ENCODE data around the gene MOK. TPM values are rescaled to one million over a fixed set of nuclear protein-coding genes. Genes with fewer than 3 reads are reported as not detected.
A peak's percentile ranks its signal among the peaks of the same experiment; 100 is the strongest.
"Not testable (repeated sequence)": the region's sequence is repeated elsewhere in the genome, so short reads cannot be mapped to it uniquely, and the experiment has no call there.

The MOK gene
- total and polyA plus RNA-seq, 4 experiments from 2014 or later, result 0.73 to 1.4 (median 1.3) TPM; not detected in 1

DNA sequence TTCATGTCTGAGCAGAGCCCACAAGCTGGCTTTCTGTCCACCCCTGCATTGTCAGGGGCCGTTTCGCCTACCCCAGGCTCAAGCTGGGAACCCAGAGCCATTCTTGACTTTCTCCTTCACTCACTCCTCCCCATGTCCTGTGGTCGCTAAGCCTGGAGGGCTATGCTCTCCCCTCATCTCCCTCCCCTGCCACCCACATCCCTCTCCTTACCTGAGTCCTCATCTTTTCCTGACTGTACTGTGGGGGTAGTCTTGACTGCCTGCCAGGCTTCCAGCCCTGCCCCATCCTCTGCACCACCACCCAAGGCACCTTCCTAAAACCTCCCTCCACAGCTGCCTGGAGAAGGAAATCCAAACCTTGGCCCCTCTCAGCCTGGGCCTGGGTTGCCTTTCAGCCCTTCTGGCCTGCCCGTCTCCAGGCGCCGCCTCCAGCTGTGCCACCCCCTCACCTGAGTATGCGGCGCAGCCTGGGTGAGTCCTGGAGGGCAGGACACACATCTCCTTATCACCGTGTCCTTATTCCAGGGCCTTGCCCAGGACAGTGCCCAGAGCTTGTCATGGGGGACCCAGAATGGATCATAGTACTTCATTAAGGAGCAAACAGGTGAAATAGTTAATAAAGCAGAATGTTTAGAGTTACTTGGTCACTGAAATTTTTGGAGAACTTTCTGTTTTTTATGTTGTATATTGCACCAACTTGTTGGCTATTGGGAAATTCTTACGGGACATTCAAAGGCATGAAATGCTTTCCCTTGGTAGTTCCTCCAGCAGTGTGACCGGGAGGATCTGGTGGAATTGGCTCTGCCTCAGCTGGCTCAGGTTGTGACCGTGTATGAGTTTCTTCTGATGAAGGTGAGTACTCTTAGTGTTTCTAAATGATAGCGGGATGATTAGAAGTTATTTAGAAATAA lies 29.1 kb upstream of the MOK start:
- ChIA-PET CTCF (ENCODE audit: partially characterized antibody) (interaction anchor here (1.3 to 2.0 kb wide), 4 partner anchors 14 to 20 kb away, joined by 3 to 5 read pairs (median 4); no protein-coding TSS in a partner anchor), POLR2A (ENCODE audit: partially characterized antibody) (interaction anchor here (1.2 kb wide), 1 partner anchor 14 kb away, joined by 5 read pairs; the partner anchor contains the start of gene ZNF839)
- Histone ChIP-seq H3K4me1 (ENCODE audit: insufficient read depth, low read length) (no peaks in the 10 kb centered on the region), H3K36me3 (ENCODE audit: insufficient read depth, low read length) (peaks cover 13% of the 10 kb centered on the region), H3K9me3 (ENCODE audit: control insufficient read depth in 1 of 2, low read length in 2 of 2) (no peaks in the 10 kb centered on the region), H3K27me3 (ENCODE audit: insufficient read depth, low read length) (no peaks in the 10 kb centered on the region), H3K27ac (ENCODE audit: low read depth, low read length) (no peak overlapping the region), H3K4me3 (ENCODE audit: low read length in 2 of 2) (no peak overlapping the region)
- no peaks in the 10 kb centered on the region for H3K9me3 Mint-ChIP-seq
- H3K4me1 Mint-ChIP-seq, result peaks cover 0 to 2% (median 0%) of the 10 kb centered on the region in 4 donors
- H3K36me3 Mint-ChIP-seq, result peaks cover 26 to 49% of the 10 kb centered on the region in 2 donors
- H3K4me3 Mint-ChIP-seq, result no peak overlapping the region
- DNase-seq, result no peak
- H3K27me3 Mint-ChIP-seq, result no peaks in the 10 kb centered on the region
- peak overlapping the region in 3 of 7 donors; percentile 2 to 52 (median 32) for H3K27ac Mint-ChIP-seq
- intact Hi-C loops (cut with micrococcal nuclease), result no loop called here

DNA sequence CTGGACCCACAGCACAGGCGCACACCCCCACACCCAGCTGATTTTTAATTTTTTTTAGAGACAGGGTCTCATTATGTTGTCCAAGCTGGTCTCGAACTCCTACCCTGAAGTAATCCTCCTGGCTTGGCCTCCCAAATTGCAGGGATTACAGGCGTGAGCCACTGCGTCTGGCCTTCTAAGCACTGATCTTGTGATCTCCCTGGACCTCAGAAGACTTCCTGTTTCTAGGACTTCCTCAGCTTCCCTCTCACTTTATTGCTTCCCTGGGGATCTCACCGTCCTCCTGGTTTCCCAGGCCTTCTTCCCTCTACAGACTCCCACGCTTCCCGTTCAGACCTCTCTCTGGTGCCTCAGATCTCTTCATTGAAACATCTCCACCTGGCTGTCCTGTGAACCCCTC lies 28.4 kb upstream of the MOK start:
- ChIA-PET POLR2A (ENCODE audit: partially characterized antibody) (no interaction called here), CTCF (ENCODE audit: partially characterized antibody) (interaction anchor here (1.3 to 2.0 kb wide), 2 partner anchors 15 to 19 kb away, joined by 3 to 4 read pairs; no protein-coding TSS in a partner anchor)
- Histone ChIP-seq H3K27ac (ENCODE audit: low read depth, low read length) (no peak overlapping the region), H3K4me1 (ENCODE audit: insufficient read depth, low read length) (no peaks in the 10 kb centered on the region), H3K27me3 (ENCODE audit: insufficient read depth, low read length) (no peaks in the 10 kb centered on the region), H3K4me3 (ENCODE audit: low read length in 2 of 2) (no peak overlapping the region), H3K36me3 (ENCODE audit: insufficient read depth, low read length) (peaks cover 10% of the 10 kb centered on the region), H3K9me3 (ENCODE audit: control insufficient read depth in 1 of 2, low read length in 2 of 2) (no peaks in the 10 kb centered on the region)
- intact Hi-C loops (cut with micrococcal nuclease), result no loop called here
- Mint-ChIP-seq H3K27me3 (no peaks in the 10 kb centered on the region), H3K36me3 (peaks cover 23 to 45% of the 10 kb centered on the region in 2 donors), H3K4me3 (no peak overlapping the region), H3K9me3 (no peaks in the 10 kb centered on the region), H3K4me1 (peaks cover 0 to 5% (median 0%) of the 10 kb centered on the region in 4 donors), H3K27ac (peak overlapping the region in 1 of 7 donors; percentile 32)
- no peak for DNase-seq

- no peak overlapping the region for H3K4me3 Mint-ChIP-seq
- Histone ChIP-seq H3K27ac (ENCODE audit: low read depth, low read length) (no peak overlapping the region), H3K9me3 (ENCODE audit: control insufficient read depth in 1 of 2, low read length in 2 of 2) (no peaks in the 10 kb centered on the region), H3K36me3 (ENCODE audit: insufficient read depth, low read length) (peaks cover 14% of the 10 kb centered on the region), H3K27me3 (ENCODE audit: insufficient read depth, low read length) (no peaks in the 10 kb centered on the region), H3K4me1 (ENCODE audit: insufficient read depth, low read length) (no peaks in the 10 kb centered on the region), H3K4me3 (ENCODE audit: low read length in 2 of 2) (no peak overlapping the region)
- H3K27ac Mint-ChIP-seq, result no peak overlapping the region
- H3K9me3 Mint-ChIP-seq, result no peaks in the 10 kb centered on the region
- ChIA-PET POLR2A (ENCODE audit: partially characterized antibody) (interaction anchor here (1.5 kb wide), 1 partner anchor 9 kb away, joined by 3 read pairs; no protein-coding TSS in a partner anchor), CTCF (ENCODE audit: partially characterized antibody) (no interaction called here)
- peaks cover 20 to 39% of the 10 kb centered on the region in 2 donors for H3K36me3 Mint-ChIP-seq
- intact Hi-C loops (cut with micrococcal nuclease), result no loop called here
- no peaks in the 10 kb centered on the region for H3K27me3 Mint-ChIP-seq
- no peak for DNase-seq
- H3K4me1 Mint-ChIP-seq, result peaks cover 0 to 4% (median 0%) of the 10 kb centered on the region in 4 donors
These were observed 25.8 kb upstream of the MOK start for GRCh38 chr14:102330806-102331205.

GRCh38 chr14:102329381-102329780 lies 24.4 kb upstream of the MOK start:
- DNase-seq; H3K4me3 Mint-ChIP-seq; H3K27me3 Mint-ChIP-seq; H3K4me1 ChIP-seq (ENCODE audit: insufficient read depth, low read length); intact Hi-C loops (cut with micrococcal nuclease); H3K27ac Mint-ChIP-seq; H3K9me3 Mint-ChIP-seq; H3K27ac ChIP-seq (ENCODE audit: low read depth, low read length); H3K9me3 ChIP-seq (ENCODE audit: control insufficient read depth in 1 of 2, low read length in 2 of 2); H3K27me3 ChIP-seq (ENCODE audit: insufficient read depth, low read length); H3K4me1 Mint-ChIP-seq; H3K4me3 ChIP-seq (ENCODE audit: low read length in 2 of 2): not testable (repeated sequence)
- peaks cover 15 to 28% of the 10 kb centered on the region in 2 donors for H3K36me3 Mint-ChIP-seq
- CTCF ChIA-PET (ENCODE audit: partially characterized antibody), result interaction anchor here (0.9 kb wide), 1 partner anchor 13 kb away, joined by 3 read pairs; no protein-coding TSS in a partner anchor
- POLR2A ChIA-PET (ENCODE audit: partially characterized antibody), result interaction anchor here (1.5 kb wide), 1 partner anchor 8 kb away, joined by 3 read pairs; no protein-coding TSS in a partner anchor
- H3K36me3 ChIP-seq (ENCODE audit: insufficient read depth, low read length), result peaks cover 14% of the 10 kb centered on the region

DNA sequence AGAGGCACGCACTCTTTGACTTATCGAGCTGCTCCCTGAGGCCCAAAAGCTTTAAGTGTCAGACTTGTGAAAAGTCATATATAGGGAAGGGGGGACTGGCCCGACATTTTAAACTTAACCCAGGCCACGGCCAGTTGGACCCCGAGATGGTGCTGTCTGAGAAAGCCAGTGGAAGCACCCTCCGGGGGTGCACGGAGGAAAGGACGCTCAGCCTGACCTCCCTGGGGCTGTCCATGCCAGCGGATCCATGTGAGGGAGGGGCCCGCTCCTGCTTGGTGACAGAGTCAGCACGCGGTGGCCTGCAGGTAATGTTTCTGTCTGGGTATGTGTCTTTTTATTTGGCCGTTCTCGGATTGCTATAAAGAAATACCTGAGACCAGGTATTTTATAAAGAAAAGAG lies 21.6 kb upstream of the MOK start:
- ChIA-PET POLR2A (ENCODE audit: partially characterized antibody) (no interaction called here), CTCF (ENCODE audit: partially characterized antibody) (interaction anchor here (1.9 kb wide), 1 partner anchor 13 kb away, joined by 6 read pairs; no protein-coding TSS in a partner anchor)
- H3K36me3 ChIP-seq (ENCODE audit: insufficient read depth, low read length), result peaks cover 4% of the 10 kb centered on the region
- Mint-ChIP-seq H3K4me3 (no peak overlapping the region), H3K9me3 (no peaks in the 10 kb centered on the region), H3K36me3 (peaks cover 8 to 12% of the 10 kb centered on the region in 2 donors), H3K4me1 (peaks cover 3 to 11% (median 9%) of the 10 kb centered on the region in 4 donors), H3K27me3 (no peaks in the 10 kb centered on the region), H3K27ac (peak overlapping the region in 1 of 7 donors; percentile 10)
- DNase-seq, result no peak
- no peaks in the 10 kb centered on the region for H3K4me1 ChIP-seq (ENCODE audit: insufficient read depth, low read length)
- no peaks in the 10 kb centered on the region for H3K27me3 ChIP-seq (ENCODE audit: insufficient read depth, low read length)
- intact Hi-C loops (cut with micrococcal nuclease), result no loop called here
- no peak overlapping the region for H3K27ac ChIP-seq (ENCODE audit: low read depth, low read length)
- no peak overlapping the region for H3K4me3 ChIP-seq (ENCODE audit: low read length in 2 of 2)
- no peaks in the 10 kb centered on the region for H3K9me3 ChIP-seq (ENCODE audit: control insufficient read depth in 1 of 2, low read length in 2 of 2)

- Mint-ChIP-seq H3K27me3 (no peaks in the 10 kb centered on the region), H3K4me3 (no peak overlapping the region), H3K27ac (peak overlapping the region in 1 of 7 donors; percentile 17), H3K9me3 (no peaks in the 10 kb centered on the region), H3K4me1 (peaks cover 6 to 18% (median 12%) of the 10 kb centered on the region in 4 donors), H3K36me3 (peaks cover 8 to 12% of the 10 kb centered on the region in 2 donors)
- no peaks in the 10 kb centered on the region for H3K9me3 ChIP-seq (ENCODE audit: control insufficient read depth in 1 of 2, low read length in 2 of 2)
- no peak overlapping the region for H3K4me3 ChIP-seq (ENCODE audit: low read length in 2 of 2)
- H3K27me3 ChIP-seq (ENCODE audit: insufficient read depth, low read length), result no peaks in the 10 kb centered on the region
- H3K36me3 ChIP-seq (ENCODE audit: insufficient read depth, low read length), result peaks cover 4% of the 10 kb centered on the region
- intact Hi-C loops (cut with micrococcal nuclease), result no loop called here
- H3K27ac ChIP-seq (ENCODE audit: low read depth, low read length), result no peak overlapping the region
- POLR2A ChIA-PET (ENCODE audit: partially characterized antibody), result no interaction called here
- DNase-seq, result no peak
- CTCF ChIA-PET (ENCODE audit: partially characterized antibody), result interaction anchor here (0.6 to 1.9 kb wide), 3 partner anchors 12 to 753 kb away, joined by 3 to 6 read pairs (median 5); no protein-coding TSS in a partner anchor
- peaks cover 4% of the 10 kb centered on the region for H3K4me1 ChIP-seq (ENCODE audit: insufficient read depth, low read length)
These were observed 20.9 kb upstream of the MOK start for GRCh38 chr14:102325791-102326345.

GRCh38 chr14:102323102-102323501 lies 18.1 kb upstream of the MOK start:
- DNase-seq, result peak in 1 of 5 donors; percentile 18
- peak overlapping the region in 1 of 8 donors; percentile 32 for H3K4me3 Mint-ChIP-seq
- H3K36me3 ChIP-seq (ENCODE audit: insufficient read depth, low read length), result peaks cover 4% of the 10 kb centered on the region
- no peaks in the 10 kb centered on the region for H3K9me3 ChIP-seq (ENCODE audit: control insufficient read depth in 1 of 2, low read length in 2 of 2)
- H3K9me3 Mint-ChIP-seq, result no peaks in the 10 kb centered on the region
- H3K27me3 Mint-ChIP-seq, result peaks cover 0 to 1% of the 10 kb centered on the region in 2 donors
- H3K27me3 ChIP-seq (ENCODE audit: insufficient read depth, low read length), result no peaks in the 10 kb centered on the region
- POLR2A ChIA-PET (ENCODE audit: partially characterized antibody), result interaction anchor here (1.7 kb wide), 1 partner anchor 40 kb away, joined by 3 read pairs; the partner anchor contains the start of genes CINP and TECPR2
- H3K4me3 ChIP-seq (ENCODE audit: low read length in 2 of 2), result no peak overlapping the region
- intact Hi-C loops (cut with micrococcal nuclease), result no loop called here
- H3K36me3 Mint-ChIP-seq, result peaks cover 8 to 12% of the 10 kb centered on the region in 2 donors
- H3K4me1 Mint-ChIP-seq, result peaks cover 17 to 40% (median 29%) of the 10 kb centered on the region in 4 donors
- no peak overlapping the region for H3K27ac ChIP-seq (ENCODE audit: low read depth, low read length)
- CTCF ChIA-PET (ENCODE audit: partially characterized antibody), result no interaction called here
- peak overlapping the region in 6 of 7 donors; percentile 27 to 90 (median 71) for H3K27ac Mint-ChIP-seq
- H3K4me1 ChIP-seq (ENCODE audit: insufficient read depth, low read length), result peaks cover 24% of the 10 kb centered on the region
